HepG2 (cell line): ENCODE data around the gene SLC4A11.

Source experiments
- CHCHD3 ChIP-seq: sonication (generic); formaldehyde crosslinking; IDR thresholded peaks from 2 replicates; pipeline ENCODE4 v1.8.0; 2022; ENCODE audit warnings: mild to moderate bottlenecking, missing genetic modification reagents, moderate library complexity
- ELF4 ChIP-seq: sonication (generic); formaldehyde crosslinking; IDR thresholded peaks from 2 replicates; pipeline ENCODE4 v1.5.0; 2020; ENCODE audit warnings: missing genetic modification reagents, mild to moderate bottlenecking, moderate library complexity, borderline replicate concordance
- JUND ChIP-seq: sonication (generic); formaldehyde crosslinking; IDR thresholded peaks from 2 replicates; pipeline ENCODE4 v1.8.0; 2022; ENCODE audit warnings: mild to moderate bottlenecking, missing genetic modification reagents
- ZNF354B ChIP-seq: sonication (generic); formaldehyde crosslinking; IDR thresholded peaks from 2 replicates; pipeline ENCODE4 v1.8.0; 2022; ENCODE audit warnings: mild to moderate bottlenecking, missing genetic modification reagents
- TF ChIP-seq, protein P1 (sequence below): sonication (generic); formaldehyde crosslinking; IDR thresholded peaks from 2 replicates; pipeline ENCODE4 v1.5.0; 2020; ENCODE audit warnings: mild to moderate bottlenecking, missing genetic modification reagents, moderate library complexity
- TF ChIP-seq, protein P2 (sequence below): IDR thresholded peaks from 2 replicates; pipeline ENCODE4 v1.6.1; 2016; ENCODE audit warnings: low read depth, borderline replicate concordance
- TF ChIP-seq, protein P3 (sequence below): sonication (generic); formaldehyde crosslinking; IDR thresholded peaks from 2 replicates; pipeline ENCODE4 v1.5.0; 2020; ENCODE audit warnings: mild to moderate bottlenecking, low read depth, missing genetic modification reagents, borderline replicate concordance

DNA sequence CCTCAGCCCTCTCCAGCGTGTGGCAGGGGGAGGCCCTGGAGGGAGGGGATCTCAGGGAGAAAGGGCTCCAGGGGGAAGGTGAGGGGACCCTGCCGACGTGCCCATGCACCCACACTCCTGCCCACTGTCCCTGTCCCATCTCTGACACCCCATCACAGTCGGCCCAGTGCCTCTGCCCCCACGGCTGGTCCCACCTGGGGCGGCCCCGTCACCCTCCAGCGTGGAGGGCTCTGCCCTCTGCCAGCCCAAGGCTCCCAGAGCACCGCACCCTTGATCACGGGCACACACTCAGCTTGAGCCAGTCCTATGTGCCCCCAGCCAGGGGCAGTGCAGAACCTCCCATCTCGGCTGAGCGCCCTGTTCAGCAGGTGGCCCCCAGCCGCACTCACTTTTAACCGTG lies 9.2 kb downstream of the SLC4A11 start:
- TF ChIP-seq ZNF354B (CRISPR knock-in tag) (no peak), JUND (no peak), CHCHD3 (CRISPR knock-in tag) (no peak), ELF4 (no peak)
- TF ChIP-seq, protein P1, sequence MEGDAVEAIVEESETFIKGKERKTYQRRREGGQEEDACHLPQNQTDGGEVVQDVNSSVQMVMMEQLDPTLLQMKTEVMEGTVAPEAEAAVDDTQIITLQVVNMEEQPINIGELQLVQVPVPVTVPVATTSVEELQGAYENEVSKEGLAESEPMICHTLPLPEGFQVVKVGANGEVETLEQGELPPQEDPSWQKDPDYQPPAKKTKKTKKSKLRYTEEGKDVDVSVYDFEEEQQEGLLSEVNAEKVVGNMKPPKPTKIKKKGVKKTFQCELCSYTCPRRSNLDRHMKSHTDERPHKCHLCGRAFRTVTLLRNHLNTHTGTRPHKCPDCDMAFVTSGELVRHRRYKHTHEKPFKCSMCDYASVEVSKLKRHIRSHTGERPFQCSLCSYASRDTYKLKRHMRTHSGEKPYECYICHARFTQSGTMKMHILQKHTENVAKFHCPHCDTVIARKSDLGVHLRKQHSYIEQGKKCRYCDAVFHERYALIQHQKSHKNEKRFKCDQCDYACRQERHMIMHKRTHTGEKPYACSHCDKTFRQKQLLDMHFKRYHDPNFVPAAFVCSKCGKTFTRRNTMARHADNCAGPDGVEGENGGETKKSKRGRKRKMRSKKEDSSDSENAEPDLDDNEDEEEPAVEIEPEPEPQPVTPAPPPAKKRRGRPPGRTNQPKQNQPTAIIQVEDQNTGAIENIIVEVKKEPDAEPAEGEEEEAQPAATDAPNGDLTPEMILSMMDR: no peak
- TF ChIP-seq, protein P2, sequence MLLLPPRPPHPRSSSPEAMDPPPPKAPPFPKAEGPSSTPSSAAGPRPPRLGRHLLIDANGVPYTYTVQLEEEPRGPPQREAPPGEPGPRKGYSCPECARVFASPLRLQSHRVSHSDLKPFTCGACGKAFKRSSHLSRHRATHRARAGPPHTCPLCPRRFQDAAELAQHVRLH (CRISPR knock-in tag): no peak
- TF ChIP-seq, protein P3, sequence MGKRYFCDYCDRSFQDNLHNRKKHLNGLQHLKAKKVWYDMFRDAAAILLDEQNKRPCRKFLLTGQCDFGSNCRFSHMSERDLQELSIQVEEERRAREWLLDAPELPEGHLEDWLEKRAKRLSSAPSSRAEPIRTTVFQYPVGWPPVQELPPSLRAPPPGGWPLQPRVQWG (CRISPR knock-in tag): no peak
